SK-N-SH (cell line): ENCODE data around the gene CLEC4A. TPM values are rescaled to one million over a fixed set of nuclear protein-coding genes. Genes with fewer than 3 reads are reported as not detected.
"Not testable (repeated sequence)": the region's sequence is repeated elsewhere in the genome, so short reads cannot be mapped to it uniquely, and the experiment has no call there.

ENCODE experiments used
- CTCF ChIA-PET: fragments of 300-600, 350-600 bp; formaldehyde crosslinking; extraction: SDS; loops from one replicate; lab custom pipeline; 2021; lab: Yijun Ruan, JAX
- POLR2A ChIA-PET: fragments of 350-600 bp; sonication (Branson Sonifier 250); formaldehyde crosslinking; extraction: SDS; loops from one replicate; lab custom pipeline; 2020; ENCODE audit warnings: antibody characterized with exemption, inconsistent platforms; lab: Yijun Ruan, JAX
- DNase-seq: peaks from one replicate; pipeline ENCODE4 v3.0.0; 2012
- H2AFZ ChIP-seq: fragments of 200-600 bp; sonication (generic); 2 replicates; pipeline ENCODE4 v1.8.1; 2016; ENCODE audit warnings: antibody characterized with exemption, mild to moderate bottlenecking, low read depth
- H3F3A ChIP-seq: fragments of 200-600 bp; sonication (generic); replicated peaks from 2 replicates; pipeline ENCODE3; 2016; ENCODE audit warnings: antibody characterized with exemption, mild to moderate bottlenecking; ENCODE audit not compliant: insufficient read depth
- H3K27ac ChIP-seq, 2 experiments: fragments of 200-500 bp in 1 of 2; fragments of 200-600 bp in 1 of 2; sonication (Bioruptor generic) in 1 of 2; sonication (generic), shearing (Covaris generic) in 1 of 2; 2 replicates each; pipeline versions ENCODE4 v1.5.1 to v1.6.1; 2014 to 2016; ENCODE audit warnings: low read depth in 2 of 2, inconsistent platforms in 1 of 2, low read length in 1 of 2, mild to moderate bottlenecking in 1 of 2, mixed read lengths in 1 of 2
- H3K27me3 ChIP-seq: fragments of 200-600 bp; sonication (generic), shearing (Covaris generic); 2 replicates; pipeline ENCODE4 v1.6.1; 2016; ENCODE audit warnings: mixed run types; ENCODE audit not compliant: insufficient read depth
- H3K36me3 ChIP-seq, 2 experiments: fragments of 200-500 bp in 1 of 2; fragments of 200-600 bp in 1 of 2; sonication (Bioruptor generic) in 1 of 2; sonication (generic) in 1 of 2; replicated peaks in 1 of 2; 2 replicates each; pipeline versions ENCODE3 to v1.5.1; 2014 to 2016; ENCODE audit warnings: low read length in 1 of 2, mild to moderate bottlenecking in 1 of 2; ENCODE audit not compliant: insufficient read depth in 2 of 2, control insufficient read depth in 1 of 2
- H3K4me1 ChIP-seq, 2 experiments: fragments of 200-500 bp in 1 of 2; fragments of 200-600 bp in 1 of 2; sonication (Bioruptor generic) in 1 of 2; sonication (generic), shearing (Covaris generic) in 1 of 2; 2 replicates each; pipeline versions ENCODE4 v1.5.1 to v1.6.1; 2014 to 2016; ENCODE audit warnings: low read depth in 1 of 2, low read length in 1 of 2, mixed run types in 1 of 2; ENCODE audit not compliant: insufficient read depth in 2 of 2, control insufficient read depth in 1 of 2
- H3K4me2 ChIP-seq: fragments of 200-600 bp; sonication (generic), shearing (Covaris generic); 2 replicates; pipeline ENCODE4 v1.6.1; 2017; ENCODE audit warnings: mixed run types
- H3K4me3 ChIP-seq, 2 experiments: fragments of 200-500 bp in 1 of 2; fragments of 200-600 bp in 1 of 2; sonication (Bioruptor generic) in 1 of 2; sonication (generic), shearing (Covaris generic) in 1 of 2; 2 replicates each; pipeline versions ENCODE4 v1.5.1 to v1.8.1; 2014 to 2016; ENCODE audit warnings: low read depth in 2 of 2, inconsistent platforms in 1 of 2, low read length in 1 of 2, mild to moderate bottlenecking in 1 of 2, mixed read lengths in 1 of 2, moderate library complexity in 1 of 2
- H3K79me2 ChIP-seq: fragments of 200-600 bp; sonication (generic); 2 replicates; pipeline ENCODE4 v1.8.1; 2017; ENCODE audit warnings: mild to moderate bottlenecking; ENCODE audit not compliant: insufficient read depth
- H3K9ac ChIP-seq: fragments of 200-600 bp; sonication (generic); 2 replicates; pipeline ENCODE4 v1.6.1; 2017; ENCODE audit warnings: mixed run types
- H3K9me2 ChIP-seq: fragments of 200-600 bp; sonication (generic); 2 replicates; pipeline ENCODE4 v1.6.1; 2017; ENCODE audit warnings: mixed run types
- H3K9me3 ChIP-seq: fragments of 200-600 bp; sonication (generic); 2 replicates; pipeline ENCODE4 v1.6.1; 2017; ENCODE audit warnings: mixed run types, mild to moderate bottlenecking, moderate library complexity
- H4K20me1 ChIP-seq: fragments of 200-600 bp; sonication (generic); 2 replicates; pipeline ENCODE4 v1.6.1; 2017; ENCODE audit warnings: mild to moderate bottlenecking, mixed run types; ENCODE audit not compliant: insufficient read depth
- SIN3A ChIP-seq: IDR thresholded peaks from 2 replicates; pipeline ENCODE4 v1.6.1; 2012; ENCODE audit warnings: low read depth, mild to moderate bottlenecking, low read length, moderate library complexity, borderline replicate concordance
- YY1 ChIP-seq: IDR thresholded peaks from 2 replicates; pipeline ENCODE4 v1.4.0; 2012; ENCODE audit warnings: low read depth, mild to moderate bottlenecking
- WGBS: methylation state at CpG from one replicate; pipeline ENCODE4 v1.1.6; 2017; ENCODE audit warnings: low lambda C conversion rate; 5-methylcytosine and 5-hydroxymethylcytosine counted together
- polyA plus RNA-seq, 3 experiments: library from polyadenylated mRNA; depleted of rRNA; stranded (reverse); fragments of >200 nt; gene quantifications; 2 replicates each; pipeline ENCODE4 v1.2.3, GENCODE V29; 2012
- TF ChIP-seq, protein P1 (sequence below): IDR thresholded peaks from 2 replicates; pipeline ENCODE4 v1.6.1; 2012; ENCODE audit warnings: mild to moderate bottlenecking, low read depth, low read length, moderate library complexity
- TF ChIP-seq, protein P2 (sequence below): IDR thresholded peaks from 2 replicates; pipeline ENCODE4 v1.4.0; 2012; ENCODE audit warnings: low read depth

CLEC4A gene
- polyA plus RNA-seq, 1 of the 3 experiments (the other 2 are of a cell fraction): 0.44 TPM

DNA sequence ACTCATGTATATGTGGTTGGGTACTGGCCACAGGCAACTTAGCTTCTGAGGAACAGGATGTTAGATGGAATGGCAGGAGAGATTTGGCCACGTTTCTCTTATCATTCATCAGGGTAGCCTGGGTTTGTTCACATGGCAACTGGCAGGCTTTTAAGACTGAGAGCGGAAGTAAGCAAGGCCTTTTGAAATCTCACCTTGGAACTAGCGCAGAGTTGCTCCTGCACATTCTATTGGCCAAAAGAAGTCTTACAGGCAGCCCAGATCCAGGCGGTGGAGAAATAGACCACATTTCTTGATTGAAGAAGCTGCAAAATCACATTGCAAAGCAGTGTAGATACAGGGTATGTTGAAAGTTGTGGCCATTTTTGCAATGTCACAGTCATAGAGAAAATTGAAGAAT lies 3.7 kb downstream of the CLEC4A start (continued):
- TF ChIP-seq, protein P1, sequence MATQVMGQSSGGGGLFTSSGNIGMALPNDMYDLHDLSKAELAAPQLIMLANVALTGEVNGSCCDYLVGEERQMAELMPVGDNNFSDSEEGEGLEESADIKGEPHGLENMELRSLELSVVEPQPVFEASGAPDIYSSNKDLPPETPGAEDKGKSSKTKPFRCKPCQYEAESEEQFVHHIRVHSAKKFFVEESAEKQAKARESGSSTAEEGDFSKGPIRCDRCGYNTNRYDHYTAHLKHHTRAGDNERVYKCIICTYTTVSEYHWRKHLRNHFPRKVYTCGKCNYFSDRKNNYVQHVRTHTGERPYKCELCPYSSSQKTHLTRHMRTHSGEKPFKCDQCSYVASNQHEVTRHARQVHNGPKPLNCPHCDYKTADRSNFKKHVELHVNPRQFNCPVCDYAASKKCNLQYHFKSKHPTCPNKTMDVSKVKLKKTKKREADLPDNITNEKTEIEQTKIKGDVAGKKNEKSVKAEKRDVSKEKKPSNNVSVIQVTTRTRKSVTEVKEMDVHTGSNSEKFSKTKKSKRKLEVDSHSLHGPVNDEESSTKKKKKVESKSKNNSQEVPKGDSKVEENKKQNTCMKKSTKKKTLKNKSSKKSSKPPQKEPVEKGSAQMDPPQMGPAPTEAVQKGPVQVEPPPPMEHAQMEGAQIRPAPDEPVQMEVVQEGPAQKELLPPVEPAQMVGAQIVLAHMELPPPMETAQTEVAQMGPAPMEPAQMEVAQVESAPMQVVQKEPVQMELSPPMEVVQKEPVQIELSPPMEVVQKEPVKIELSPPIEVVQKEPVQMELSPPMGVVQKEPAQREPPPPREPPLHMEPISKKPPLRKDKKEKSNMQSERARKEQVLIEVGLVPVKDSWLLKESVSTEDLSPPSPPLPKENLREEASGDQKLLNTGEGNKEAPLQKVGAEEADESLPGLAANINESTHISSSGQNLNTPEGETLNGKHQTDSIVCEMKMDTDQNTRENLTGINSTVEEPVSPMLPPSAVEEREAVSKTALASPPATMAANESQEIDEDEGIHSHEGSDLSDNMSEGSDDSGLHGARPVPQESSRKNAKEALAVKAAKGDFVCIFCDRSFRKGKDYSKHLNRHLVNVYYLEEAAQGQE: no peak
- TF ChIP-seq, protein P2, sequence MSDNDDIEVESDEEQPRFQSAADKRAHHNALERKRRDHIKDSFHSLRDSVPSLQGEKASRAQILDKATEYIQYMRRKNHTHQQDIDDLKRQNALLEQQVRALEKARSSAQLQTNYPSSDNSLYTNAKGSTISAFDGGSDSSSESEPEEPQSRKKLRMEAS: no peak
- TF ChIP-seq YY1 (no peak), SIN3A (no peak)

DNA sequence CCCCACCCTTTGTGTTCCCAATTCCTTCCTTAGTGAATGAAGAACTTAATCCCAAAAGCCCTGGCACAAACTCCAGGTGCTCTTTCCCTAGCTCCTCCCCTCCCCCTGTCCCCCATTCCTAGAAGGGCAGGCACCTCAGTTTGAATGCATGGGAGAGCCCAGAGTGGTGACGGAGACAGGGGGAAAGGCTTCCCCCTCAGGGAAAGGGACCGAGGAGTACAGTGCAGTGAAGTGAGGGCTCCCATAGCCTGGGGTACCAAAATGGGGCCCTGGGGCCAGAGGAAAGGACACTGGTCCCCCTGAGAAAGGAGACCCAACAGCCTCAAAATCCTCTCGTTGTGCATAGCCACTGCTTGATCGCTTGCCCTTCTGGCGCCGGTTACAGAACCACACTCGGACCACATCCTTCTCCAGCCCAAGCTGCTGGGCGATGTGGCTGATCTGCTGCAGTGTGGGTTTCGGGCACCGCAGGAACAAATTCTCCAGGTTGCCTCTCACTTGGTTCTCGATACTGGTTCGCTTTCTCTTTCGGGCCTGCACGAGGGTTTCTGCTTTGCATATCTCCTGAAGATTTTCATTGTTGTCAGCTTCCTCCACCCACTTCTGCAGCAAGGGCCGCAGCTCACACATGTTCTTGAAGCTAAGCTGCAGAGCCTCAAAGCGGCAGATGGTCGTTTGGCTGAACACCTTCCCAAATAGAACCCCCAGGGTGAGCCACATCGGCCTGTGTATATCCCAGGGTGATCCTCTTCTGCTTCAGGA lies 10.4 kb downstream of the CLEC4A start:
- H3K79me2 ChIP-seq, H3F3A ChIP-seq, H3K4me2 ChIP-seq, H3K9me2 ChIP-seq, DNase-seq, H2AFZ ChIP-seq, H3K4me3 ChIP-seq, POLR2A ChIA-PET, H3K9me3 ChIP-seq, H3K4me1 ChIP-seq, H3K9ac ChIP-seq, H3K36me3 ChIP-seq, H3K27ac ChIP-seq, H4K20me1 ChIP-seq, H3K27me3 ChIP-seq: not testable (repeated sequence)
- CTCF ChIA-PET: interaction anchor here (1.6 kb wide), 1 partner anchor 105 kb away, joined by 3 read pairs; no protein-coding TSS in a partner anchor
- 92% methylated on average over 11 of the region's 18 CpGs for WGBS

DNA sequence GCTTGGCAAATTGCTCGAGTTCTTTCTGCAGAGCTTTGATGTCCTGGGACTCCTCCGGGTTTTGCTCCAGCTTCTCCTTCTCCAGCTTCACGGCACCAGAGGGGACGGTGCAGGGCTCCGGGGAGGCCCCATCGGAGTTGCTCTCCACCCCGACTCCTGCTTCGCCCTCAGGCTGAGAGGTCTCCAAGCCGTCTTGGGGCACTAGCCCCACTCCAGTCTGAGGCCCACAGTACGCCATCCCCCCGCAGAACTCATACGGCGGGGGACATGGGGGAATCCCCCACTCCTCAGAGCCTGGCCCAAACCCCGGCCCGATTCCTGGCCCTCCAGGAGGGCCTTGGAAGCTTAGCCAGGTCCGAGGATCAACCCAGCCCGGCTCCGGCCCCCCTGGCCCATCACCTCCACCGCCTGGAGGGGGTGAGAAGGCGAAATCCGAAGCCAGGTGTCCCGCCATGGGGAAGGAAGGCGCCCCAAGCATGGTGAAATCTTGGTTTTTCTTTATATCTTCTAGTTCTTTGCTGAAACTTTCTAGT lies 11.0 kb downstream of the CLEC4A start:
- H3K79me2 ChIP-seq, H3K4me2 ChIP-seq, H3K36me3 ChIP-seq, DNase-seq, H2AFZ ChIP-seq, CTCF ChIA-PET, H3K9me3 ChIP-seq, H3K4me3 ChIP-seq, H3K27ac ChIP-seq, POLR2A ChIA-PET, H3K4me1 ChIP-seq, H4K20me1 ChIP-seq, H3K9ac ChIP-seq, H3K9me2 ChIP-seq, H3F3A ChIP-seq, H3K27me3 ChIP-seq: not testable (repeated sequence)
- WGBS: 81% methylated on average over 16 of the region's 23 CpGs

DNA sequence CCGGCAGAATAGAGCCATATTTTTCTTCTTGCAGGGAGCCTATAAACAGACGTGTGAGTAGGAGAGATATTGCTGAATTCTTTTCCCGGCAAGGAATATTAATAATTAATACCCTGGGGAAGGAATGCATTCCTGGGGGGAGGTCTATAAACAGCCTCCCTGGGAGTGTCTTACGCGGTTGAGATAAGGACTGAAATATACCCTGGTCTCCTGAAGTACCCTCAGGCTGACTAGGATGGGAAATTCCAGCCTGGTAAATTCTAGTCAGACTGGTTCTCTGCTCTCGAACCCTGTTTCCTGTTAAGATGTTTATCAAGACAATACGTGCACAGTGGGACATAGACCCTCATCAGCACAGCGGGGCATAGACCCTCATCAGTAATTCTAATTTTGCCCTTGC lies 18.2 kb downstream of the CLEC4A start:
- H3K79me2 ChIP-seq, H3K36me3 ChIP-seq, H4K20me1 ChIP-seq, H2AFZ ChIP-seq, H3K9me2 ChIP-seq, H3K4me2 ChIP-seq, H3K9ac ChIP-seq, H3K4me3 ChIP-seq, H3K9me3 ChIP-seq, H3K4me1 ChIP-seq, H3K27me3 ChIP-seq, CTCF ChIA-PET, DNase-seq, H3F3A ChIP-seq, POLR2A ChIA-PET, H3K27ac ChIP-seq: not testable (repeated sequence)
- WGBS: 58% methylated on average over 8 of the region's 8 CpGs
